Measurements from ENCODE around the gene NAMPT.
"Not testable (repeated sequence)": the region's sequence is repeated elsewhere in the genome, so short reads cannot be mapped to it uniquely, and the experiment has no call there.

The NAMPT gene

DNA sequence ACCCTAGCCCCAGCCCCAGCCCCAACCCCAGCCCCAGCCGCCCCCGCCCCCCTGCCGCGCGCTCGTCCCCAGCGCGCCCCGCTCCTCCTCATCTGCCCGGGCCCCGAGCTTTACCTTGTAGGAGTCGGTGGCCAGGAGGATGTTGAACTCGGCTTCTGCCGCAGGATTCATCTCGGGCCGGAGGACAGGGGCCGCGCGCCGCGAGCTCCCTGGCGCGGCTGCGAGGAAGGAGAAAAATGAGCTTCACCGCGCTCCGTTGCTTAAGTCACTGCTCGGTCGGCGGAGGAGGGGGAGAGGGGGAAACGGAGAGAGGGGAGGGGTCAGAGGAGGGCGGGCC lies at the start of gene NAMPT:
Gene NAMPT (minus strand): TSS at position 270 of the 337 bp plus-strand sequence. CDS start 99 bp downstream, at position 171.
- no peaks in the 10 kb centered on the region for H3K9me3 ChIP-seq (ENCODE audit: control insufficient read depth, low read depth, low read length)
- no peaks in the 10 kb centered on the region for H3K36me3 ChIP-seq (ENCODE audit: control insufficient read depth, low read depth, low read length)
- peak within 1 kb of the TSS; percentile 80 for H3K9ac ChIP-seq (ENCODE audit: low read length)
- H3K27ac ChIP-seq (ENCODE audit: low read length), result peak within 1 kb of the TSS; percentile 96
- H3K4me1 ChIP-seq (ENCODE audit: control insufficient read depth, low read depth, low read length), result peaks cover 18% of the 10 kb centered on the region
- no peaks in the 10 kb centered on the region for H3K27me3 ChIP-seq (ENCODE audit: control insufficient read depth, insufficient read depth, low read length)
- H3K4me3 ChIP-seq (ENCODE audit: low read length), result peak within 1 kb of the TSS; percentile 97

DNA sequence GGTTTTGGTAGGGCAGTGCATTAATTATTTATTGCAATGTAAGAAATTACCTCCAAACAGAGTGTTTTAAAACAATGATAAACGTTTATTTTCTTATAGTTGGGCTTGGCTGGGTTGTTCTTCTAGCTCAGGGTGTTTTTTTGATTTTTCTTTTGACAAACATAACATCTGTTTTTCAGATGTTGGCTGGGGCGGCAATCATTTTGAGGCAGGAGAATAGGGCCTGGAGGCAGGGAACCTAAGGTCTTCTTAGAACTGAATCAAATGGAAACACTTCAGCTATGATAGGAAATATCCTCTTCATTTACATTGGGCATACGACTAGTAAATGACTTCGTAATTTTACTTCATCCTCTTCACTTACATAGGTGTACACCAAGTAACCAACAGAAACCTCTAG lies 47.4 kb upstream of the NAMPT start:
- Histone ChIP-seq H3K9me3 (ENCODE audit: control insufficient read depth, low read depth, low read length) (no peaks in the 10 kb centered on the region), H3K27me3 (ENCODE audit: control insufficient read depth, insufficient read depth, low read length) (no peaks in the 10 kb centered on the region), H3K36me3 (ENCODE audit: control insufficient read depth, low read depth, low read length) (no peaks in the 10 kb centered on the region), H3K4me3 (ENCODE audit: low read length) (no peak overlapping the region), H3K4me1 (ENCODE audit: control insufficient read depth, low read depth, low read length) (no peaks in the 10 kb centered on the region), H3K27ac (ENCODE audit: low read length) (no peak overlapping the region), H3K9ac (ENCODE audit: low read length) (no peak overlapping the region)

DNA sequence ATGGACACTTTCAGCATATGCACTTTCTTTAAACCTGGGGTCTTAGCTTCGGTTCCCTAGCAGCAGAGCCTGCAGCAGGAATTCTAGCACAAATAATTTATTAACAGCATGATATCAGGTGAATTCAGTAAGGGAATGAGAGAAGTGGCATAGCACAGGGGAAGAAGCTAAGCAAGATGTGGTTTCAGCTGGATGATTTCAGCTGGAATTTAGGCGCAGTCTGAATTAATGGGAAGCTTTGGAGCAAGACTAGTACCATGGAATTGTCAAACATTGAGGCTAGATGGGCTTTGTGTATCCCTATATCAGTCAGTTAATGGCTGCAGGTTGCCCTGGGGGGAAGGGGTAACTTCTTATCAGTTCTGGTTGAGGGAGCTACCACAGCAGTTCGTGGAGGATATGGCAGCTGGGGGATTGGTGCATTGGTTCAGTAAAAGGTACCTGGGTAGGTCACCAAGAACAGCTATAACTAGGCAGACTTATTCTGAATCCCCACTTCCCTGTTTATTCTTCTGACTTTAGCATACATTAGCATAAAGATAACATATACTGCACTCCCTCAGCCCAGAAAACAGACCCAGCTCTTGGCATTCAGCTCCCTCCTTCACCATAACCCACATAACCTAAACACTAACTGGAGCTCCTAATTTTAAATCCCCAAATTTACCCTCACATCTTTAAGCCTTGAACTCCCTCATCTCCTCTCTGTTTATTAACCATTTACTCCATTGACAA lies 46.8 kb upstream of the NAMPT start:
- H3K9ac ChIP-seq (ENCODE audit: low read length), result no peak overlapping the region

DNA sequence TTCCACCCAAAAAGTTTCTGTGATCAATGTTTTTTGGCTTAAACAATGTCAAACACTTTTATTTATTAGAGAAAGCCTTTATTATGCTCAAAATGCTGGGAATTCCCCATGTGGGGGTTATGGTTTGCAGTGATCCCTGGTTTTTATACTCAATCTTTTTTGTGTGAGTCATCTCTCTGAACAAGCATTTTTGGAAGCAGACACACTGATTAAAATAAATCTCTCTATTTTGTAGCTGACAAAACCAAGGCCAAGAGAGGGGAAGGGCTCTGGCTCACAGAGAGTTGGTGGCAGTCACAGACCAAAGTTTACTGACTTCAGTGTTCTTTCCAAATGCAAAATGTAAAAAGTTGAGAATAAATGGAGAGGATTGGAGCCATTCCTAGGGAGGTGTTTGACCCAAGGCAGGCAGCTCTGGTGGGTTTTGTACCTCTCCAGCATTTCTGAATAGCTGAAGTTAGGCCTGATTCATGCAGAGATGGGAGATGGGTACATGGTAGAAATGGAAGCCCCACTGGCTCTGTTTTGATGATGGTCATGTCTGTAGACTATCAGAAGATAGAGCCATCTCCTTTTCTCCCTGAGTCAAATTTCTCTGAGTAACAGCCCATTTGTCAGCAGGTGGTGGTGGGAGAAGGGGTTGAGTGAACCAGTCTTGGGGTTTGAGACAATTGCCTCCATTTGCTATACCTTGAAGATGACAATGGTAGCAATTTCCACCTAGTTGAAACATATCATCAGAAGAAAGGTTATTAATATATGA lies 45.4 kb upstream of the NAMPT start:
- Histone ChIP-seq H3K9ac (ENCODE audit: low read length) (no peak overlapping the region), H3K27me3 (ENCODE audit: control insufficient read depth, insufficient read depth, low read length) (no peaks in the 10 kb centered on the region), H3K9me3 (ENCODE audit: control insufficient read depth, low read depth, low read length) (no peaks in the 10 kb centered on the region), H3K36me3 (ENCODE audit: control insufficient read depth, low read depth, low read length) (no peaks in the 10 kb centered on the region), H3K4me1 (ENCODE audit: control insufficient read depth, low read depth, low read length) (no peaks in the 10 kb centered on the region), H3K4me3 (ENCODE audit: low read length) (no peak overlapping the region), H3K27ac (ENCODE audit: low read length) (no peak overlapping the region)

More for the DNA sequence above, 46.8 kb upstream of the NAMPT start:
- no peak overlapping the region for H3K4me3 ChIP-seq (ENCODE audit: low read length)
- H3K36me3 ChIP-seq (ENCODE audit: control insufficient read depth, low read depth, low read length), result no peaks in the 10 kb centered on the region
- H3K27ac ChIP-seq (ENCODE audit: low read length), result no peak overlapping the region
- H3K9me3 ChIP-seq (ENCODE audit: control insufficient read depth, low read depth, low read length), result no peaks in the 10 kb centered on the region
- no peaks in the 10 kb centered on the region for H3K27me3 ChIP-seq (ENCODE audit: control insufficient read depth, insufficient read depth, low read length)
- H3K4me1 ChIP-seq (ENCODE audit: control insufficient read depth, low read depth, low read length), result no peaks in the 10 kb centered on the region

DNA sequence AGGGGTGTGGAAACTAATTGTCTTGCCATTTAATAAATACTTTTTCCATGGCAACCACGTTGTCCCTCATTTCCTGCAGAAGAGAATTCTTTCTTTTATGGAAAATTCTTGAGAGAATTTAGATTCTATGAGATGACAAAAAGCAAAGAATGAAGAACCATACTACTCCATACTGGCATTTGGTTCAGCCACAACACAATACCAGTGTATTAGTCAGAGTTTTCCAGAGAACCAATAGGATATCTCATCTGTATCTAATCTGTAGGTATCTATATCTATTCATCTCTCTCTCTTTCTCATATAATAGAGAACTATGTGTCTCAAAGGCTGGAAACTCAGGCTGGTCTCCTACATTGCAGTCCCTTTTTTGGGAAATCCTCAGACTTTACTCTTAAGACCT lies 44.6 kb upstream of the NAMPT start:
- H3K9me3 ChIP-seq (ENCODE audit: control insufficient read depth, low read depth, low read length), result no peaks in the 10 kb centered on the region
- no peak overlapping the region for H3K9ac ChIP-seq (ENCODE audit: low read length)

DNA sequence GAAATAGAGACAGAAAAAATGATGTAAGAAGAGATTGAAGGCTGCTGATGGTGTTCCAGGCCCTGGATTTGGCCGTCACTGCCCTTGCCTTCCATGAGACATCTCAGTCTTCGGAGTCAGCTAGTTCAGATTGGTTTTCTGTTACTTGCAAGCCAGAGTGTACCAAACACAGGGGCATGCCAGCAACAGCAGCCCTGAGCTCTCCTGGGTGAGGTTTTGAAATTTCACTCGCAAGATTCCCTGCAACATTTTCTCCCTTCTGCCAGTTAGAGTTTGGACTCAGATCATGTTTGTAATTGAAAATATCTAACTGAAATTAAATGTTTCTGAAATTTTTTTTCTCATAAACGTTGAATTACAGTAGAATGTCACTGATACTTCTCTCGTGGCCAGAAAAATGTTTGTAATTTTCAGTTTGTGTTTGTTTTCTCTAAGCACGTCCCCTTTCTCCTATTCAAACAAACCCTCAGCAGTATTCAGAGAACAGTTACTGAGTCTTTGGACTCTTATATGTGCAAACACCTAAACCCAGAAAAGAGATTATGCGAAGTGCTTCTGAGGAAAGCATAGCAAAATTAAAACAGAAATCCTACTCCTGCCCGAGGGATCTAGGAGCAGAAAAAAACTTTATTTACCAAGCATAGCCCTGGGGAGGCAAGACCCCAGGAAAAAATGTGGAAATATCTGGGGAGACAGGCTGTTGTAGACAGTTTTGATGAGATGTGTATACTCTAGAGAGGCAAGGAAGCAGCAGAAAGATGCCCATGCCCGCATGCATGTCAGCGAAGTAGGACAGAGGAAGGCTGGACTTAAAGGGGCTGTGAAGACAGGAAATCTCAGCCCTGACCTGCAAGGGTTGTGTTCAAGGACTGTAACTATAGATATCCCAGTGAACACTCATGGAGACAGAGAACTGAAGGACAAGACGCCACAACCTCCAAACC lies 43.0 kb upstream of the NAMPT start:
- Histone ChIP-seq H3K4me1 (ENCODE audit: control insufficient read depth, low read depth, low read length) (no peaks in the 10 kb centered on the region), H3K27ac (ENCODE audit: low read length) (no peak overlapping the region), H3K36me3 (ENCODE audit: control insufficient read depth, low read depth, low read length) (no peaks in the 10 kb centered on the region), H3K9ac (ENCODE audit: low read length) (no peak overlapping the region), H3K4me3 (ENCODE audit: low read length) (no peak overlapping the region), H3K9me3 (ENCODE audit: control insufficient read depth, low read depth, low read length) (no peaks in the 10 kb centered on the region), H3K27me3 (ENCODE audit: control insufficient read depth, insufficient read depth, low read length) (no peaks in the 10 kb centered on the region)

More for the DNA sequence above, 44.6 kb upstream of the NAMPT start:
- Histone ChIP-seq H3K27ac (ENCODE audit: low read length) (no peak overlapping the region), H3K4me3 (ENCODE audit: low read length) (no peak overlapping the region), H3K27me3 (ENCODE audit: control insufficient read depth, insufficient read depth, low read length) (no peaks in the 10 kb centered on the region), H3K36me3 (ENCODE audit: control insufficient read depth, low read depth, low read length) (no peaks in the 10 kb centered on the region), H3K4me1 (ENCODE audit: control insufficient read depth, low read depth, low read length) (no peaks in the 10 kb centered on the region)

DNA sequence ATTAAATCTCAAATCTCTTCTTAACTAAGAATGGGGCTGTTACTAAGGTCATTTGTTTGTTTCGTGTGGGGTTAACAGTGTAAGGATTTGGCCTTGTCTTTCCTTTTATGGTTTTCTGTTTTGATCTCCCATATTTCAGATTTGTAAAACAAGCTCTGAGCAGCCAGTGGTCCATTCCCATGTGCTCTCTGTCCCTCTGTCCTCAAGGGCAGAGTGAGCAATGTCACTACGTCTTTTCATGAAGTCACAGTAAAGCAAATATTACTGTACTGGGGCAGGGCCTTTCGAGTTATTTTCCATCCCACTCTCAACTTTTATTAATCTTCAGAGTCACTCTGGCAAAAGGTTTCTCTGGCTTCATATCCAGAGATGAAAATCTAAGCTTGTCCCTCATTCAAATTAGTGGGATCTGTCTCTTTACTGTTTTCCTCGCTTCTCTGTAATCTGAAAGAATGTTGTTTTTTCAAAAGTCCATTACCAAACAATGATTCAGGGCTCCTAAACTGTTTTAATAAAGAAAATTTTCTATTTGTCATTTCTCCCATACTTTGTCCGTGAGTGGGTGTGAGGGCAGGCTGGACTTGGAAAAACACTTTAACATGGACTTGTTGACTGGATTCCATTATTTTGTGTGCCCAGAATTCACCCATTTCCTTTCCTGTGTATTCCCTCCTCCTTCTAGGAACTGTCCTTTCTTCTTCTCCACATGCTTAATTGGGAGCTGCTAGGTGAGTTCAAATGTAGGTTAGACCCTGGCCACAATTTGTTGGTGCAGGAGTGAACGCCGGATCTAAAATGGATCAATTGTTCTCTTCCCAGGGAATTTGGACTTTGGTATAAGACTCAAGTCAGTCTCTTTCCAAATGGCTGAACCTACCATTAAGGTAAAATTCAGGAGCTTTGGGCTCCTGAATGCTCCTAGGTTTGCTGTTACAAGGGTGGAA lies 42.1 kb upstream of the NAMPT start:
- Histone ChIP-seq H3K4me3 (ENCODE audit: low read length) (no peak overlapping the region), H3K9ac (ENCODE audit: low read length) (no peak overlapping the region), H3K9me3 (ENCODE audit: control insufficient read depth, low read depth, low read length) (no peaks in the 10 kb centered on the region), H3K27me3 (ENCODE audit: control insufficient read depth, insufficient read depth, low read length) (no peaks in the 10 kb centered on the region), H3K36me3 (ENCODE audit: control insufficient read depth, low read depth, low read length) (no peaks in the 10 kb centered on the region), H3K4me1 (ENCODE audit: control insufficient read depth, low read depth, low read length) (no peaks in the 10 kb centered on the region), H3K27ac (ENCODE audit: low read length) (no peak overlapping the region)

DNA sequence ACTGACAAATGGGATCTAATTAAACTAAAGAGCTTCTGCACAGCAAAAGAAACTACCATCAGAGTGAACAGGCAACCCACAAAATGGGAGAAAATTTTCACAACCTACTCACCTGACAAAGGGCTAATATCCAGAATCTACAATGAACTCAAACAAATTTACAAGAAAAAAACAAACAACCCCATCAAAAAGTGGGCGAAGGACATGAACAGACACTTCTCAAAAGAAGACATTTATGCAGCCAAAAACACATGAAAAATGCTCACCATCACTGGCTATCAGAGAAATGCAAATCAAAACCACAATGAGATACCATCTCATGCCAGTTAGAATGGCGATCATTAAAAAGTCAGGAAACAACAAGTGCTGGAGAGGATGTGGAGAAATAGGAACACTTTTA lies 39.7 kb upstream of the NAMPT start:
- not testable (repeated sequence) for H3K27ac ChIP-seq (ENCODE audit: low read length); H3K27me3 ChIP-seq (ENCODE audit: control insufficient read depth, insufficient read depth, low read length); H3K9me3 ChIP-seq (ENCODE audit: control insufficient read depth, low read depth, low read length); H3K4me3 ChIP-seq (ENCODE audit: low read length); H3K36me3 ChIP-seq (ENCODE audit: control insufficient read depth, low read depth, low read length); H3K4me1 ChIP-seq (ENCODE audit: control insufficient read depth, low read depth, low read length); H3K9ac ChIP-seq (ENCODE audit: low read length)

DNA sequence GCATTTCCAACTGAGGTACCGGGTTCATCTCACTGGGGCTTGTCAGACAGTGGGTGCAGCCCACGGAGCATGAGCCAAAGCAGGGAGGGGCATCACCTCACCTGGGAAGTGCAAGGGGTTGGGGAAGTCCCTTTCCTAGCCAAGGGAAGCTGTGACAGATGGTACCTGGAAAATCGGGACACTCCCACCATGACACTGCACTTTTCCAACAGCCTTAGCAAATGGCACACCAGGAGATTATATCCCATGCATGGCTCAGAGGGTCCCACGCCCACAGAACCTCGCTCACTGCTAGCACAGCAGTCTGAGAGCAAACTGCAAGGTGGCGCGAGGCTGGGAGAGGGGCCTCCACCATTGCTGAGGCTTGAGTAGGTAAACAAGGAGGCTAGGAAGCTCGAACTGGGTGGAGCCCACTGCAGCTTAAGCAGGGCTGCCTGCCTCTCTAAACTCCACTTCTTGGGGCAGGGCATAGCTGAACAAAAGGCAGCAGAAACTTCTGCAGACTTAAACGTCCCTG lies 35.5 kb upstream of the NAMPT start:
- not testable (repeated sequence) for H3K27me3 ChIP-seq (ENCODE audit: control insufficient read depth, insufficient read depth, low read length); H3K36me3 ChIP-seq (ENCODE audit: control insufficient read depth, low read depth, low read length); H3K4me3 ChIP-seq (ENCODE audit: low read length); H3K9me3 ChIP-seq (ENCODE audit: control insufficient read depth, low read depth, low read length); H3K4me1 ChIP-seq (ENCODE audit: control insufficient read depth, low read depth, low read length); H3K9ac ChIP-seq (ENCODE audit: low read length); H3K27ac ChIP-seq (ENCODE audit: low read length)

DNA sequence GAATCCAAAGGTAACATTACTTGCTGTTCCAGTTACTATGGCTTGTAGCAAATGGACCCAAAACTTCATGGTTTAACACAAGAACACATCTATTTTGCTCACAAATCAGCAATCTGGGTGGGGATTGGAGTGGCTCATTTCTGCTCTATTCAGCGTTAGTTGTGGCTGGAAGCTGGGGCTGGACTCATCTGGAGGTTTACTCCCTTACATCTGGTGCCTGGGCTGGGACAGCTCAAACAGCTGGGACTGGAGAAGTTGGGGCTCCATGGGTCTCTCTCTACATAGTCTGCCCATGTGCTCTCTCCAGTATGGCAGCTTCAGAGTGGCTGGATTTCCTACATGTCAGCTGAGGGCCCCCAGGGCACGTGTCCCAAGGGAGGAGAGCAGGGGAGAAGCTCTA lies 33.7 kb upstream of the NAMPT start:
- Histone ChIP-seq H3K36me3 (ENCODE audit: control insufficient read depth, low read depth, low read length) (no peaks in the 10 kb centered on the region), H3K9me3 (ENCODE audit: control insufficient read depth, low read depth, low read length) (peaks cover 5% of the 10 kb centered on the region), H3K27ac (ENCODE audit: low read length) (no peak overlapping the region), H3K4me1 (ENCODE audit: control insufficient read depth, low read depth, low read length) (no peaks in the 10 kb centered on the region), H3K27me3 (ENCODE audit: control insufficient read depth, insufficient read depth, low read length) (no peaks in the 10 kb centered on the region), H3K4me3 (ENCODE audit: low read length) (no peak overlapping the region), H3K9ac (ENCODE audit: low read length) (no peak overlapping the region)

Measured in iPS-18a (cell line).